Stimulated activated CD8-positive, alpha-beta memory T cell treated with anti-CD3 and anti-CD28 coated beads, Interleukin-7, amount 100 ng/mL, for 1 hour (primary cell): ENCODE results near the gene MRPL11.
"Not testable (repeated sequence)": the region's sequence is repeated elsewhere in the genome, so short reads cannot be mapped to it uniquely, and the experiment has no call there.

ENCODE experiments used
- DNase-seq, 2 donors: peaks; one replicate each; pipeline ENCODE4 v3.0.0-alpha.2; 2020; ENCODE audit warnings: low read depth in 2 of 2

Gene MRPL11

DNA sequence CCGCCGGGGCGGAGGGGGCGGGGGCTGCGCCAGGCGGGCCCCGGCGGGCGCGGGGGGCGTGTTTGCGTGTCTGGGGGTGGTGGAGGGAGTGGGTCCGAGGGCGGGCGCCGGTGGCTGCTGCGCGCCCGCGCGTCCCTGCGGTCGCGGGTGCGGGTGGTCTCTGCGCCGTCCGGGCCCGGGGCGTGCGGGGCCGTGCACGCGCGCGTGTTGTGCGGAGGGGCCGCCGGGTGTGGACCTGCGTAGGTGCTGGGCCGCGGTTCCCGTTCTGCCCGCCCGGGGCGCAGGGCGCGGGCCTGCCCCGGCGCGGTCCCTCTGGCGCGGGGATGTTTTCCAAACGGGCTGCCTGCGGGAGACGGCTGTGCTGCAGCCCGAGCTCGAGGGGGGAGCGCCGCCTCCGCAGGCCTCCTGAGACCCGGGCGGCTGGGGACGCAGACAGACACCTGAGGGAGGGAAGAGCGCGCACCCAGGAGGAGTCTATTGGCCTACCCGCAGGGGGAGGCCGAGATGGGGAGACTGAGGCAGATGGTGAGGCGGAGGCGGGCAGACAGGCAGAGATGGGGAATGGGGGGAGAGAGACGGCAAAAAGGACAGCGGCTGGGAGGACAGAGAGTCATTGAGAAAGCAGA lies 28.5 kb upstream of the MRPL11 start:
- DNase-seq: no peak

DNA sequence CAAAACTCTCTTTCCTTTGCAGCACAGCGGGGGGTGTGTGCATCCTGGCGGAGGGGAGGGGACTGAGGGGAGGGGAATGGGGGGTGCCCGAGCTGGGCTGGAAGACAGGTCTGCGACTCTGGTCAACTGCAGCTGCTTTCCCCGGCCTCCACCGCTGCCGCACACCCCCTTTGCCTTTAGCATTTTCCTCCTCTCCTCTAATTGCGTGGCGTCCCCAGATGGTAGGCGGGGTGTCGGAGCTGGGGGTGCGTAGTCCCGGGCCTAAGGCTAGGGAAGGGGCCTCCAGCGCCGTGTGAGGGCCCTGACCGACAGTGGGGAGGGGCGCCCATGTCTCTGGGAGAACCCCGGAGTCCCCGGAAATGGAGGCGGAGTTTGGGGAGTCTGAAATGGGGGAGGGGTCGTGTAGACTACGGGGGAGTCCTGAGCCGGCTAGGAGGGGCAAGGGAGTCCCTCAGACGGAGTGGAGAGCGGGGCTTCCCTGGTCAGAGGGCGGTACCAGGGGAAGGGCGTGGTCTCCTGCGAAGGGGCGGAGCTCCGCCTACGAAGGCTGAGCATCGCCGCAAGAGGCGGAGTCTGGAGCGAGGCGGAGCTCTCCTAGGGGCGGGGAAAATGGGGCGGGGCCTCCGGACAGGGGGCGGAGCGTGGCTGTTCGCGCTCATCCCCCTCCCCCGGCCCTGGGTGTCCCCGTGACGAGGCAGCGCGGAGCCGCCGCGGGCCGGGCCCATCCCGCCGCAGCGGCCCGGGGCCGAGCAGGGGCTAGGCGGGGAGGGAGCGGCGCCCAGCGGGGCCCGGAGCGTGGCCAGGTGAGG lies 27.8 kb upstream of the MRPL11 start, which contains the start of gene PELI3:
Gene PELI3, plus strand, starts transcription at position 681 of the 809 bp plus-strand sequence. CDS start 1,224 bp downstream, outside the sequence.
- DNase-seq: peak; percentile 91 to 95

DNA sequence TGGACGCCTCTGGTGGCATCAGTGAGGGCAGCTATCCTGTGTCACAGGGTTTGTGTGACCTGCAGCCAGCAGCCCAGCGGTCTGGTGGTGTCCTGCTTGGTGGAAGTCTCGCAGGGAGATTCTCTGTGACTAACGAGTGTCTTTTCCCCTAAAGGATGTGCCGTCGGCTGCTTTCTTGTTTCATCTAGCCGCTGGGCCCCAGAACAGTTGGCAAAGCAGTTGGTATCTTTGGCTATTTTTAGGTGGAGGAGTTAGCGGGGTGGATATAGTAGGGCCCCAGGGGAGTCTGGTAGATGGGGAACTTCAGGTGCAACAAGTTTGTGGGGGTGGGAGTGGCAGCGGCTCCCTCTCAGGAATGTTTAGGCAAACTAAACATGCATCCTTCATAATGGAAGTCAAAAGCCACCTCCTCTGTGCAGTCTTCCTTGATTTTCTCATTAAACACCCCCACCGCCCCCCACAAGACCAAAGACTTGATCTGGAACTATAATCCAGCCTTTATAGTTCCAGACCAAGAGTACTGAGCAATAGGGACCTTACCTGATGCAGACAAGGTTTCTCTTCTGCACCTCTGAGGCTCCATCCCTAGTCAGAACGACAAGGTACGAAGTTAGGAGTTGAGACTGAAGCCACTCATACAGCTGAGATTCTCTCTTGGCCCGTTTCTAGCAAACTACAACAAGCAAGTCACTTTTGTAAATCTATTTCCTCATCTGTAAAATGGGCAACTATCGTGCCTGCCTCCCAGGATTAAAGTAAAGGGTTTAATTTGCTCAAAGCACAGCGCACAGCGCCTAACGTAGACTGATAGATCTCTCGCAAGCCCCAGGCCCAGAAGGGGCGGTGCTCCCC lies 27.0 kb upstream of the MRPL11 start:
- no peak for DNase-seq

DNA sequence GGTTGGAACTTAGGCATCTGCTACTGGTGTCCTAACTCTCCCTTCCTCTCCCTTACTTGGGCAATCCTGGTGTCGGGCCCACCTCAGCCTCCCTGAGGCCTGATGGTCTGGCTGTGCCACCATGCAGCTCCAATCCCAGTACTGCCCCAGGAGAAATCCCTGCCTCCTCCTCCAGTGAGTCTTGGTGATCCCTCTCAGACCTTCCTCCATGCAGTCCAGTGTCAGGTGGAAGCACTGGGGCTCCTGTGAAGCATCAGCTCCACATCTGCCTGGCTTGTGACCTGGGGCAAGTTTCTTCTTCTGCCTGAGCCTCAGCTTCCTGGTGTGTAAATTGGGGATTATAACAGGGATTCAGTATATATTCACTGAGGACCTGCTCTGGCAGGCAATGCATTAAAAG lies 26.3 kb upstream of the MRPL11 start:
- no peak for DNase-seq

DNA sequence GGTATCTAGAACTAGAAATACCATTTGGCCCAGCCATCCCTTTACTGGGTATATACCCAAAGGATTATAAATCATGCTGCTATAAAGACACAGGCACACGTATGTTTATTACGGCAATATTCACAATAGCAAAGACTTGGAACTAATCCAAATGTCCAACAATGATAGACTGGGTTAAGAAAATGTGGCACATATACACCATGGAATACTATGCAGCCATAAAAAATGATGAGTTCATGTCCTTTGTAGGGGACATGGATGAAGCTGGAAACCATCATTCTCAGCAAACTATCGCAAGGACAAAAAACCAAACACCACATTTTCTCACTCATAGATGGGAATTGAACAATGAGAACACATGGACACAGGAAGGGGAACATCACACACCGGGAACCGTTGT lies 25.5 kb upstream of the MRPL11 start:
- not testable (repeated sequence) for DNase-seq

- no peak for DNase-seq
Measured at GRCh38 chr11:66462911-66463310, 24.3 kb upstream of the MRPL11 start.

- DNase-seq: no peak
Measured at GRCh38 chr11:66462010-66462409, 23.4 kb upstream of the MRPL11 start.

DNA sequence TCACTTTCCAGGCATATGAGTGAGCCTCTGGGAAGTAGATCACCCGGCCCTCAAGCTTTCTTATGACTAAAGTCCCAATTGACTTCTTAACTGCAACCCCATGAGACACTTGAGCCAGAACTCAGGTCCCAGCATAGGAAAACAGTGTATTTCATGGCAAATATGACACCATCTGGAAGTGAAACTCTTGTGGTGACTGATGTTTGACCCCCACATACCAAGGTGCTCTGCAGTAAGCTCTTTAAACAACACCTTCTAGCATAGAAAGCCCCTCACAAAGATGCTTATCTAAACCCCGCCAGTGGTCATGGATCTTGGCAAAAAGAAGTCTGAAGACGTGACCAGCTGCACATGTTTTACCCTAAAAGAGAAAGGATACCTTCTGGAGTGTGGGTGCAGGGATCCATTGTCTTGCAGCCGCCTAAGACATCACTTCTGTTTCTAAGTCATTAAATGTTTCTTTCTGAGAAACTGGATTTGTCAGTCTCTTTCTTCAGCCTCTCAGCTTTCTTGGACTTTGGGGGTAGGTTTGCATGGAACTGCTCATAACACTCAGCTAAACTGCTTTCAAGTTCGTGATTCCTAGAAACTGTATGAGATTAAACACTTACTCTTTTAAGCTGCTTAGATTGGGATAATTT lies 20.6 kb upstream of the MRPL11 start:
- no peak for DNase-seq

- no peak for DNase-seq
Measured at GRCh38 chr11:66457826-66458225, 19.2 kb upstream of the MRPL11 start.

- no peak for DNase-seq
Measured at GRCh38 chr11:66454828-66455227, 16.2 kb upstream of the MRPL11 start.

- no peak for DNase-seq
Measured at GRCh38 chr11:66454247-66454646, 15.6 kb upstream of the MRPL11 start.

DNA sequence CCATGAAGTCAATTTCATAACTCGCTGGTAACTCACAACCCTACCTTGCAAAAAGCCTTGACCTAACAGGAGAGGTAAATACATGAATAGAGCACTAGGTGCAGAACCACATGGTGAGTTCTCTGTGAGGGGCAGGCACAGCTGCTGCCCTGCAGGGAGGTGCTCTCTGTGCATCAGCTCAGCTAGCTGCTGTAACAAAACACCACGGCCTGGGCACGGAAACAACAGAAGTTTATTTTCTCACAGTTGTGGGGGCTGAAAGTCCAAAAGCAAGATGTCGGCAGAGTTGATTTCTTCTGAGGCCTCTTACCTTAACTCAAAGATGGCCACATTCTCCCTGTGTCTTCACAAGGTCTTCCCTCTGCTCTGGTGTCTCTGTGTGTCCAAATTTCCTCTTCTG lies 13.0 kb upstream of the MRPL11 start:
- DNase-seq: no peak

GRCh38 chr11:66450560-66450959 lies 11.9 kb upstream of the MRPL11 start:
- DNase-seq: no peak

DNA sequence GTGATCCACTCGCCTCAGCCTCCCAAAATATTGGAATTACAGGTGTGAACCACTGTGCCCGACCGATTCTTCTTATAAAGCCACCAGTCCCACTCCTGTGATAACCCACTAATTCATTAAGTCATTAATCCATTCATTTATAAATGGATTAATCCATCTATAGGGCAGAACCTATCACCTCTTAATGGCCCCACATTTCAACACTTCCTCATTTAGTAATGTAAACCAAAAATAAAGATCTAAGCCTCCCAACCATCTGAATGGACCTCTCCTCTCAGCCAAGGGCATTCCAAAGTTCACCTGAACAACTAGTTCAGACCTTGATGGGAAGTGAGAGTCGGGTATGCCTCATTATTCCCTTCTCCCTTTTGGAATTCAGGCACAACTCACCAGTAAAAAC lies 9.9 kb upstream of the MRPL11 start:
- DNase-seq: no peak

DNA sequence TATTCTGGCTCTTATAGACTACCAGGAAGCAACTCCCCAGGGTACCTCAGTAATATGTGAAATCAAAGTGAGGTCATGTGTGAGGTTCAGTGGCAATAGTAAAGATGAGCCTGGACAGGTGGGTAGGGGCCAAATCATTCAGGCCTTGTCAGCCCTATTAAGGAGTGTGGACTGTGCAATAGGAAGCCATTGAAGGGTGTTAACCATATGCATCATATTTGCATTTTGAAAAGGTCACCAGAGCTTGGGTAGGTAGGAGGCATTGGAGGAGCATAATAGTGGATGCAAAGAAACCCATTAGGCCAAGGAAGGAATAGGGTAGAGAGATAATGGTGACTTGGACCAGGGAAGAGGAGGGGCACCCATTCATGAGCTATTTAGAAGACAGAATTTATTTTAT lies 8.4 kb upstream of the MRPL11 start:
- DNase-seq: no peak

GRCh38 chr11:66443602-66444001 lies 5.0 kb upstream of the MRPL11 start:
- no peak for DNase-seq

GRCh38 chr11:66440940-66441282 lies 2.3 kb upstream of the MRPL11 start:
- DNase-seq: not testable (repeated sequence)

DNA sequence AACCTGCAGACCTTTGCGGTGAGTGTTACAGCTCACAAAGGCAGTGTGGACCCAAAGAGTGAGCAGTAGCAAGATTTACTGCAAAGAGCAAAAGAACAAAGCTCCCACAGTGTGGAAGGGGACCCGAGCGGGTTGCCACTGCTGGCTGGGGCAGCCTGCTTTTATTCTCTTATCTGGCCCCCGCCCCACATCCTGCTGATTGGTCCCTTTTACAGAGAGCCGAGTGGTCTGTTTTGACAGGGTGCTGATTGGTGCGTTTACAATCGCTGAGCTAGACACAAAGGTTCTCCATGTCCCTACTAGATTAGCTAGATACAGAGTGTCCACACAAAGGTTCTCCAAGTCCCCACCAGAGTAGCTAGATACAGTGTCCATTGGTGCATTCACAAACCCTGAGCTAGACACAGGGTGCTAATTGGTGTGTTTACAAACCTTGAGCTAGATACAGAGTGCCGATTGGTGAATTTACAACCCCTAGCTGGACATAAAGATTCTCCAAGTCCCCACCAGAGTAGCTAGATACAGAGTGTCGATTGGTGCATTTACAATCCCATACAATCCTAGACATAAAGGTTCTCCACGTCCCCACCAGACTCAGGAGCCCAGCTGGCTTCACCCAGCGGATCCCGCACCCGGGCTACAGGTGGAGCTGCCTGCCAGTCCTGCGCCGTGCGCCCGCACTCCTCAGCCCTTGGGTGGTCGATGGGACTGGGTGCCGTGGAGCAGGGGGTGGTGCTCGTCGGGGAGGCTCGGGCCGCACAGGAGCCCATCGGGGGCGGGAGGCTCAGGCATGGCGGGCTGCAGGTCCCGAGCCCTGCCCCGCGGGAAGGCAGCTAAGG lies 1.7 kb upstream of the MRPL11 start:
- not testable (repeated sequence) for DNase-seq

- no peak for DNase-seq
Measured at GRCh38 chr11:66437979-66438503, 607 bp downstream of the MRPL11 start.

DNA sequence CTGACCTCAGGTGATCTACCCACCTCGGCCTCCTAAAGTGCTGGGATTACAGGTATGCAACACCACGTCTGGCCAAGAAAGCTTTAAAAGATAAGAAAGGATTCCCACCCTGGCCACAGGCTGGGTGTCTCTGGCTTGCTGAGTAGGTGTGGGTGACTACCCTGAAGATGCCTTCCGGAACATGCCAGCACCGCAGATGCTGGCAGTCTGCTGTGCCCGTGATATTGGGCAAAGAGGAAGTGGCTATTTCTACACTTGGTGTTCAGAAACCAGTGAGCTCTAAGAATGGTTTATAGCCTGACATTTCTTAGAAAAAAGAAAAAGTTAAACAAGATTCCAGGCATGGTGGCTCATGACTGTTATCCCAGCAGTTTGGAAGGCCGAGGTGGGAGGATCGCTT lies 6.1 kb downstream of the MRPL11 start:
- no peak for DNase-seq

DNA sequence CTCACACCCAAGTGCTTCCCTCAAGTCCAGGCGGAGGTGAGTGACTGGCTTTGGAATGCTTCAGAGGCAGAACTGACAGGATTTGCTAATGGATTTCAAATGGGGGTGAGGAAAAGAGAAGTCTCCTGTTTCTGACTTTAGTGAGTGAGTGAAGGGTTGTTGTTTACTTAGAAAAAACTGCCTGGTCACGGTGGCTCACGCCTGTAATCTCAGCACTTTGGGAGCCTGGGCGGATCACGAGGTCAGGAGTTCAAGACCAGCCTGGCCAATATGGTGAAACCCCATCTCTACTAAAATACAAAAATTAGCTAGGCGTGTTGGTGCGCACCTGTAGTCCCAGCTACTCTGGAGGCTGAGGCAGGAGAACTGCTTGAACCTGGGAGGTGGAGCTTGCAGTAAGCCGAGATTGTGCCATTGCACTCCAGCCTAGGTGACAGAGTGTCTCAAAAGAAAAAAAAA lies 6.7 kb downstream of the MRPL11 start:
- DNase-seq: not testable (repeated sequence)
